Effector memory CD8-positive, alpha-beta T cell (primary cell): ENCODE results near the gene SMYD3.

Source experiments
- ATAC-seq: fragments of 150-1000 bp; cut with Tn5 transposase; replicated peaks from 2 replicates; pipeline ENCODE4 v1.10.0; 2021; ENCODE audit warnings: mild to moderate bottlenecking, moderate library complexity
- DNase-seq, 3 experiments: peaks; one replicate each; pipeline ENCODE4 v3.0.0; 2021
- H3K27ac Mint-ChIP-seq, 2 donors: one replicate each; pipeline ENCODE4 v1.8.0; 2022; ENCODE audit warnings: mild to moderate bottlenecking in 2 of 2, mixed read lengths in 2 of 2, moderate library complexity in 2 of 2
- H3K27me3 Mint-ChIP-seq, 2 donors: one replicate each; pipeline ENCODE4 v1.8.0; 2022; ENCODE audit warnings: mixed read lengths in 2 of 2
- H3K36me3 Mint-ChIP-seq: one replicate; pipeline ENCODE4 v1.8.0; 2022; ENCODE audit warnings: mild to moderate bottlenecking, moderate library complexity, mixed read lengths; ENCODE audit not compliant: insufficient read depth
- H3K4me1 Mint-ChIP-seq, 2 donors: one replicate each; pipeline ENCODE4 v1.8.0; 2022; ENCODE audit warnings: low read depth in 2 of 2, mixed read lengths in 2 of 2
- H3K4me3 Mint-ChIP-seq, 2 donors: one replicate each; pipeline ENCODE4 v1.8.0; 2022; ENCODE audit warnings: mild to moderate bottlenecking in 2 of 2, mixed read lengths in 2 of 2, moderate library complexity in 2 of 2
- H3K9me3 Mint-ChIP-seq, 2 donors: one replicate each; pipeline ENCODE4 v1.8.0; 2022; ENCODE audit warnings: mixed read lengths in 2 of 2

The SMYD3 gene

GRCh38 chr1:246477634-246478033 is 29.4 kb downstream of the SMYD3 start:
- Mint-ChIP-seq H3K36me3 (no peaks in the 10 kb centered on the region), H3K27ac (no peak overlapping the region)

GRCh38 chr1:246476771-246477170 is 30.3 kb downstream of the SMYD3 start:
- Mint-ChIP-seq H3K27me3 (no peaks in the 10 kb centered on the region), H3K27ac (no peak overlapping the region), H3K36me3 (no peaks in the 10 kb centered on the region), H3K4me1 (peaks cover 3 to 5% of the 10 kb centered on the region in 2 donors), H3K4me3 (no peak overlapping the region), H3K9me3 (no peaks in the 10 kb centered on the region)
- DNase-seq (no peak), ATAC-seq (no peak)

More at GRCh38 chr1:246477634-246478033, 29.4 kb downstream of the SMYD3 start:
- no peak for ATAC-seq
- DNase-seq, result no peak
- H3K27me3 Mint-ChIP-seq, result no peaks in the 10 kb centered on the region
- H3K9me3 Mint-ChIP-seq, result no peaks in the 10 kb centered on the region
- H3K4me3 Mint-ChIP-seq, result no peak overlapping the region
- peaks cover 3% of the 10 kb centered on the region in 2 donors for H3K4me1 Mint-ChIP-seq

- H3K27me3 Mint-ChIP-seq, result no peaks in the 10 kb centered on the region
- H3K4me3 Mint-ChIP-seq, result no peak overlapping the region
- peaks cover 2 to 4% of the 10 kb centered on the region in 2 donors for H3K4me1 Mint-ChIP-seq
- no peak for DNase-seq
- no peaks in the 10 kb centered on the region for H3K9me3 Mint-ChIP-seq
- H3K27ac Mint-ChIP-seq, result no peak overlapping the region
- no peak for ATAC-seq
- no peaks in the 10 kb centered on the region for H3K36me3 Mint-ChIP-seq
Measured at GRCh38 chr1:246471688-246472087, 35.4 kb downstream of the SMYD3 start.

GRCh38 chr1:246470585-246470984 is 36.5 kb downstream of the SMYD3 start:
- Mint-ChIP-seq H3K27ac (no peak overlapping the region), H3K4me3 (no peak overlapping the region), H3K9me3 (no peaks in the 10 kb centered on the region), H3K36me3 (no peaks in the 10 kb centered on the region), H3K4me1 (peaks cover 2 to 10% of the 10 kb centered on the region in 2 donors), H3K27me3 (no peaks in the 10 kb centered on the region)
- ATAC-seq, result no peak
- DNase-seq, result no peak

- no peak overlapping the region for H3K27ac Mint-ChIP-seq
- H3K27me3 Mint-ChIP-seq, result no peaks in the 10 kb centered on the region
- DNase-seq (no peak), ATAC-seq (no peak)
- no peak overlapping the region for H3K4me3 Mint-ChIP-seq
- H3K9me3 Mint-ChIP-seq, result no peaks in the 10 kb centered on the region
- peaks cover 14 to 27% of the 10 kb centered on the region in 2 donors for H3K4me1 Mint-ChIP-seq
- peaks cover under 1% of the 10 kb centered on the region for H3K36me3 Mint-ChIP-seq
Measured at GRCh38 chr1:246462986-246463385, 44.1 kb downstream of the SMYD3 start.

GRCh38 chr1:246460406-246460805 is 46.7 kb downstream of the SMYD3 start:
- H3K27me3 Mint-ChIP-seq, result no peaks in the 10 kb centered on the region
- no peaks in the 10 kb centered on the region for H3K9me3 Mint-ChIP-seq

GRCh38 chr1:246459221-246459620 is 47.9 kb downstream of the SMYD3 start:
- no peak overlapping the region for H3K4me3 Mint-ChIP-seq
- peaks cover 2% of the 10 kb centered on the region for H3K36me3 Mint-ChIP-seq
- no peak overlapping the region for H3K27ac Mint-ChIP-seq
- no peak for ATAC-seq
- H3K9me3 Mint-ChIP-seq, result no peaks in the 10 kb centered on the region
- no peak for DNase-seq
- H3K27me3 Mint-ChIP-seq, result no peaks in the 10 kb centered on the region
- H3K4me1 Mint-ChIP-seq, result peaks cover 21 to 35% of the 10 kb centered on the region in 2 donors

More at GRCh38 chr1:246460406-246460805, 46.7 kb downstream of the SMYD3 start:
- H3K4me3 Mint-ChIP-seq, result no peak overlapping the region
- H3K27ac Mint-ChIP-seq, result peak overlapping the region in 1 of 2 donors; percentile 12
- peaks cover 21 to 32% of the 10 kb centered on the region in 2 donors for H3K4me1 Mint-ChIP-seq
- DNase-seq (no peak), ATAC-seq (no peak)
- H3K36me3 Mint-ChIP-seq, result peaks cover 2% of the 10 kb centered on the region

GRCh38 chr1:246455476-246455875 is 51.6 kb downstream of the SMYD3 start:
- ATAC-seq (no peak), DNase-seq (no peak)
- H3K27me3 Mint-ChIP-seq, result no peaks in the 10 kb centered on the region
- H3K27ac Mint-ChIP-seq, result no peak overlapping the region
- peaks cover 2% of the 10 kb centered on the region for H3K36me3 Mint-ChIP-seq
- no peak overlapping the region for H3K4me3 Mint-ChIP-seq
- H3K9me3 Mint-ChIP-seq, result no peaks in the 10 kb centered on the region
- peaks cover 18 to 27% of the 10 kb centered on the region in 2 donors for H3K4me1 Mint-ChIP-seq

GRCh38 chr1:246454655-246455054 is 52.4 kb downstream of the SMYD3 start:
- Mint-ChIP-seq H3K27me3 (no peaks in the 10 kb centered on the region), H3K36me3 (peaks cover 2% of the 10 kb centered on the region), H3K9me3 (no peaks in the 10 kb centered on the region), H3K4me3 (no peak overlapping the region), H3K4me1 (peaks cover 14 to 22% of the 10 kb centered on the region in 2 donors), H3K27ac (no peak overlapping the region)
- ATAC-seq (no peak), DNase-seq (no peak)

- H3K36me3 Mint-ChIP-seq, result no peaks in the 10 kb centered on the region
- peaks cover 0 to 7% of the 10 kb centered on the region in 2 donors for H3K4me1 Mint-ChIP-seq
- H3K27me3 Mint-ChIP-seq, result no peaks in the 10 kb centered on the region
- no peak overlapping the region for H3K4me3 Mint-ChIP-seq
- peaks cover 0 to 2% of the 10 kb centered on the region in 2 donors for H3K9me3 Mint-ChIP-seq
- ATAC-seq (no peak), DNase-seq (no peak)
- no peak overlapping the region for H3K27ac Mint-ChIP-seq
Measured at GRCh38 chr1:246450611-246451251, 56.3 kb downstream of the SMYD3 start.

GRCh38 chr1:246448373-246448772 is 58.7 kb downstream of the SMYD3 start:
- DNase-seq (no peak), ATAC-seq (no peak)
- H3K9me3 Mint-ChIP-seq, result peaks cover 0 to 2% of the 10 kb centered on the region in 2 donors
- no peak overlapping the region for H3K4me3 Mint-ChIP-seq
- no peak overlapping the region for H3K27ac Mint-ChIP-seq
- H3K27me3 Mint-ChIP-seq, result no peaks in the 10 kb centered on the region
- peaks cover 0 to 13% of the 10 kb centered on the region in 2 donors for H3K4me1 Mint-ChIP-seq
- H3K36me3 Mint-ChIP-seq, result no peaks in the 10 kb centered on the region

GRCh38 chr1:246447501-246447900 is 59.6 kb downstream of the SMYD3 start:
- Mint-ChIP-seq H3K4me3 (no peak overlapping the region), H3K27me3 (no peaks in the 10 kb centered on the region), H3K36me3 (no peaks in the 10 kb centered on the region), H3K27ac (no peak overlapping the region), H3K9me3 (peaks cover 0 to 2% of the 10 kb centered on the region in 2 donors), H3K4me1 (peaks cover 0 to 13% of the 10 kb centered on the region in 2 donors)
- DNase-seq (no peak), ATAC-seq (no peak)

- H3K4me1 Mint-ChIP-seq, result peaks cover 3 to 13% of the 10 kb centered on the region in 2 donors
- DNase-seq (no peak), ATAC-seq (no peak)
- no peak overlapping the region for H3K4me3 Mint-ChIP-seq
- H3K27me3 Mint-ChIP-seq, result no peaks in the 10 kb centered on the region
- H3K27ac Mint-ChIP-seq, result no peak overlapping the region
- H3K36me3 Mint-ChIP-seq, result no peaks in the 10 kb centered on the region
- peaks cover 0 to 2% of the 10 kb centered on the region in 2 donors for H3K9me3 Mint-ChIP-seq
Measured at GRCh38 chr1:246445503-246445902, 61.6 kb downstream of the SMYD3 start.

GRCh38 chr1:246444617-246445016 is 62.5 kb downstream of the SMYD3 start:
- no peaks in the 10 kb centered on the region for H3K27me3 Mint-ChIP-seq
- no peak overlapping the region for H3K27ac Mint-ChIP-seq
- H3K4me1 Mint-ChIP-seq, result peaks cover 3 to 13% of the 10 kb centered on the region in 2 donors
- no peak overlapping the region for H3K4me3 Mint-ChIP-seq
- H3K9me3 Mint-ChIP-seq, result peaks cover 0 to 2% of the 10 kb centered on the region in 2 donors
- H3K36me3 Mint-ChIP-seq, result no peaks in the 10 kb centered on the region
- ATAC-seq, result no peak
- DNase-seq, result no peak
